Gastroesophageal sphincter (tissue), 4 donors: ENCODE measurements around the gene CERS1. TPM values are rescaled to one million over a fixed set of nuclear protein-coding genes. Genes with fewer than 3 reads are reported as not detected.

ENCODE experiments used
- ATAC-seq: fragments of 150-250 bp; one replicate; pipeline ENCODE4 v1.9.1; 2016; ENCODE audit warnings: mild to moderate bottlenecking, moderate library complexity
- H3K27ac ChIP-seq, 4 donors: fragments of 200-600 bp; sonication (generic) in 3 of 4; 1 replicate in 3 of 4; 2 replicates in 1 of 4; pipeline ENCODE4 v1.5.1; 2016 to 2019
- H3K27me3 ChIP-seq: fragments of 200-600 bp; sonication (generic); one replicate; pipeline ENCODE4 v1.5.1; 2019
- H3K36me3 ChIP-seq, 2 donors: fragments of 200-600 bp; sonication (generic); one replicate each; pipeline ENCODE4 v1.5.1; 2019; ENCODE audit warnings: control low read depth in 1 of 2
- H3K4me1 ChIP-seq, 3 donors: fragments of 200-600 bp; sonication (generic); 1 replicate in 2 of 3; 2 replicates in 1 of 3; pipeline ENCODE4 v1.5.1; 2016 to 2019; ENCODE audit warnings: control low read depth in 2 of 3
- H3K4me3 ChIP-seq, 2 donors: fragments of 200-600 bp; sonication (generic); one replicate each; pipeline ENCODE4 v1.5.1; 2019; ENCODE audit warnings: mild to moderate bottlenecking in 1 of 2, moderate library complexity in 1 of 2
- H3K9me3 ChIP-seq, 3 donors: fragments of 200-600 bp; sonication (generic); one replicate each; pipeline ENCODE4 v1.5.1; 2017 to 2019; ENCODE audit warnings: control low read depth in 2 of 3
- EP300 ChIP-seq: sonication (generic); formaldehyde crosslinking; IDR thresholded peaks from one replicate; pipeline ENCODE4 v1.6.1; 2017; ENCODE audit warnings: antibody characterized with exemption, mild to moderate bottlenecking
- POLR2A ChIP-seq, 2 donors: fragments of 450-650 bp; IDR thresholded peaks; one replicate each; pipeline ENCODE4 v1.6.1; 2017; ENCODE audit warnings: antibody characterized with exemption in 2 of 2, mild to moderate bottlenecking in 2 of 2, moderate library complexity in 1 of 2
- POLR2AphosphoS5 ChIP-seq: sonication (generic); formaldehyde crosslinking; IDR thresholded peaks from one replicate; pipeline ENCODE4 v1.6.1; 2017; ENCODE audit warnings: antibody characterized with exemption
- WGBS, 2 donors: methylation state at CpG; one replicate each; pipeline ENCODE4 v1.1.5; 2018; ENCODE audit warnings: low coverage in 1 of 2; 5-methylcytosine and 5-hydroxymethylcytosine counted together
- total RNA-seq, 4 donors: library from RNA; depleted of rRNA; stranded (reverse); fragments of >200 nt; gene quantifications; one replicate each; pipeline ENCODE4 v1.1.0, GENCODE V29; 2016
- TF ChIP-seq, protein P1 (sequence below), 4 experiments: fragments of 200-600 bp in 2 of 4; fragments of 450-650 bp in 2 of 4; sonication (generic) in 1 of 4; IDR thresholded peaks; one replicate each; pipeline ENCODE4 v1.5.1; 2017 to 2019; ENCODE audit warnings: antibody characterized with exemption in 4 of 4, mild to moderate bottlenecking in 2 of 4, moderate library complexity in 2 of 4

CERS1 gene
- total RNA-seq, 4 donors from 2014 or later, result 0.73 to 1.3 (median 0.81) TPM; not detected in 1

DNA sequence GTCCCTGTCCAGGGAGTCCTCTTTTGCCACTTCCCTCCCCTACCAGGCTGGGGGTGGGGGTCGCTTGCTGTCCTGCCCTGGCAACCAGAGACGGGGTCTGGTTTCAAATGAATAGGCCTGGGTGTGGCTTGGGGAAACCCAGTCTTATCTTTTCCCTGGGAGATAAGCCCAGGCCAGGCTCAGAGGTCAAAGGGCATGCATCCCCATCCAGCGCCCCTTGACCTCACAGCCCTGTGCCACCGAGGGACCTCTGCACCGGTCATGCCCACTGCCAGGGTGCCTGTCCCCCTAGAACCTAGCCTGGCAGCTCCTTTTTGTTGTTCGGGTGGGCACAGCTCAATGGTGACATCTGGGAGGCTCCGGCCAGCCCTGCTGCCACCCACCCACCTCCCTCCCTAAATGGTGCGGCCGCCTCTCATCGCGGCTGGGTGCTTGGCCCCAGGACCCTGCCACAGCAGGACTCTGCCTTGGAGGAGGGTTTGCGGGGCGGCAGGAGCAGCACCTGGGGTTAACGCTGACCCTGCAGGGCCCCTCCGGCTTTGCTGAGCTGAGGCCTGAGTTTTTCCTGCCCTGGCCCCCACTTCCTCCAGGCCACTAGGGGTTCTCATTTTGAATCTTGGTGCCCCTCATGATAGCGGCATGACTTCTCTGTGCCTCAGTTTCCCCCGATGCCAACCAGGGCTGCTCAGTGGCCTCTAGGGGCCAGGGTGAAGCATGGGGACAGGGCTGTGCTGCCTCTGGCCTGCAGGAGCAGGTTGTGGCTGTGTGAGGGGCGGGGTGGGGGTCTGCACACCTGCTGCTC lies 2.9 kb upstream of the CERS1 start:
- Histone ChIP-seq H3K27ac (no peak overlapping the region), H3K36me3 (peaks cover 0 to 54% of the 10 kb centered on the region in 2 donors), H3K27me3 (peaks cover 39% of the 10 kb centered on the region), H3K4me3 (no peak overlapping the region), H3K4me1 (peaks cover 0 to 26% (median 14%) of the 10 kb centered on the region in 3 donors), H3K9me3 (no peaks in the 10 kb centered on the region)
- TF ChIP-seq, protein P1, sequence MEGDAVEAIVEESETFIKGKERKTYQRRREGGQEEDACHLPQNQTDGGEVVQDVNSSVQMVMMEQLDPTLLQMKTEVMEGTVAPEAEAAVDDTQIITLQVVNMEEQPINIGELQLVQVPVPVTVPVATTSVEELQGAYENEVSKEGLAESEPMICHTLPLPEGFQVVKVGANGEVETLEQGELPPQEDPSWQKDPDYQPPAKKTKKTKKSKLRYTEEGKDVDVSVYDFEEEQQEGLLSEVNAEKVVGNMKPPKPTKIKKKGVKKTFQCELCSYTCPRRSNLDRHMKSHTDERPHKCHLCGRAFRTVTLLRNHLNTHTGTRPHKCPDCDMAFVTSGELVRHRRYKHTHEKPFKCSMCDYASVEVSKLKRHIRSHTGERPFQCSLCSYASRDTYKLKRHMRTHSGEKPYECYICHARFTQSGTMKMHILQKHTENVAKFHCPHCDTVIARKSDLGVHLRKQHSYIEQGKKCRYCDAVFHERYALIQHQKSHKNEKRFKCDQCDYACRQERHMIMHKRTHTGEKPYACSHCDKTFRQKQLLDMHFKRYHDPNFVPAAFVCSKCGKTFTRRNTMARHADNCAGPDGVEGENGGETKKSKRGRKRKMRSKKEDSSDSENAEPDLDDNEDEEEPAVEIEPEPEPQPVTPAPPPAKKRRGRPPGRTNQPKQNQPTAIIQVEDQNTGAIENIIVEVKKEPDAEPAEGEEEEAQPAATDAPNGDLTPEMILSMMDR (IDR thresholded peaks at IDR 0.05), result no peak
- TF ChIP-seq POLR2A (IDR thresholded peaks at IDR 0.05), result no peak
- no peak for TF ChIP-seq POLR2AphosphoS5
- TF ChIP-seq EP300, result no peak
- WGBS, 2 donors, result no CpG with 5 or more reads among the region's 18 CpGs
- ATAC-seq, result no peak

DNA sequence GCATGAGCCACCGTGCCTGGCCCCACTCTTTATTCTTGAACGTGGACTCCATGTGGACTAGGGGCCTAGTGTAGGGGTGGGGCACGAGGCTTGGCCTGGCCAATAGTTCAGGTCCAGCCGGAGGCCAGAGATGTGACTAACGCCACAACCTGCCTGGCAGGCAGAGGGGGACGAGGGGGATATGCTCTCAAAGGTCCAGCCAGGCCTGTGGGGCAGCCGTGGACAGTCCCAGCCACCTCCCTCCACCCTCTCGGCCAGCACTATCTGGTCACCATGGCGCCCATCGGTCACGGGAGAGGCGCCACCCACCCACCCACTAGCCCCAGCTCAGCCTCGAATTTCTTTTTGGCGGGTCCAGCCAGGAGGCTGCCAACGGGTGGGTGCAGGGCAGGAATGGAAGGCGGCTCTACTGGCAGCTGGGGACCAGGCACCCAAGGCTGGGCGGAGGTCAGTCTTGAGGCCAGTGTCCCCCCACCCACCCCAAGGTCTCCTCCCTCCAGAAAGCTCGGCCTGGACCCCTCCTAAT lies 2.2 kb upstream of the CERS1 start:
- TF ChIP-seq, protein P1 (IDR thresholded peaks at IDR 0.05), result no peak
- no peak for TF ChIP-seq POLR2AphosphoS5
- no peak for TF ChIP-seq POLR2A (IDR thresholded peaks at IDR 0.05)
- TF ChIP-seq EP300, result no peak
- Histone ChIP-seq H3K9me3 (no peaks in the 10 kb centered on the region), H3K27ac (no peak overlapping the region), H3K27me3 (peaks cover 46% of the 10 kb centered on the region), H3K36me3 (peaks cover 0 to 47% of the 10 kb centered on the region in 2 donors), H3K4me3 (no peak overlapping the region), H3K4me1 (peaks cover 0 to 30% (median 14%) of the 10 kb centered on the region in 3 donors)
- ATAC-seq, result no peak
- WGBS, 2 donors, result 0% methylated on average over 1 of the region's 18 CpGs; no CpG with 5 or more reads in 1 of the 2 donors

DNA sequence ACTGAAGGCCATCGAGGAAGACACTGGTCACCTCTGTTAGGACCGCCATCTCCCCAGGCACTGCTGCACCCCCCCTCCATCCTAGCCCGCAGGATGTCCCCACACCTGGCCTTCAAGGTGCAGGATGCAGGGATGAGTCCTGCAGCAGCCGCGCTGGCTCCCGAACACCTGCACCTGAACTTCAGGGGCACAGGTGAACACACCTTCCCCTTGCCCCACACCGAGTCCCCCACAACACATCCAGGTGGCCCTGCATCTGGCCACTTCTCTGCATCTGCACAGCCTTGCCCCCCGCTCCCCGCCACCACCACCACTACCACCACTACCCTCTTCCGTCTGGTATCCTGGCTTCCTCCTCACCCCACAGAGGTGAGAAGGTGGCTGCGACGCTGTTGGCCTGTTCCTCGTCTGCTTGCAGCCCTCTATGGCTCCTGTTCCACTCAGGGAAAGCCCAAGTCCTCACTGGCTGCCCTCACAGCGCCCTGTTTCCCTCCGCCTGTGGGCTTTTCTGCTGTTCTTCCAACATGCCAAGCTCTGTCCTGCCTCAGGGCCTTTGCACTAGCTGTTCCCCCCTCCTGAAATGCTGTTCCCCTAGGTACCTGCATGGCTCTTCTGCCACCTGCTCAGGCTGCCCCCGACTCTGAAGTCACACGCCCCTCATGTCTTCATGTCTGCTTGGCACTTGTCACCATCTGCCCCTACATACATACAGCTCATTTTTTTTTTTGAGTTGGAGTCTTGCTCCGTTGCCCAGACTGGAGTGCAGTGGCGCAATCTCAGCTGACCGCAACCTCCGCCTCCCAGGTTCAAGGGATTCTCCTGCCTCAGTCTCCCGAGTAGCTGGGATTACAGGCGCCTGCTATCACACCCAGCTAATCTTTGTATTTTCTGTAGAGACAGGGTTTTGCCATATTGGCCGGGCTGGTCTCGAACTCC lies 1.4 kb upstream of the CERS1 start:
- no peak overlapping the region for H3K27ac ChIP-seq
- TF ChIP-seq EP300 (no peak), POLR2A (IDR thresholded peaks at IDR 0.05) (no peak), POLR2AphosphoS5 (no peak)
- TF ChIP-seq, protein P1 (IDR thresholded peaks at IDR 0.05), result no peak

DNA sequence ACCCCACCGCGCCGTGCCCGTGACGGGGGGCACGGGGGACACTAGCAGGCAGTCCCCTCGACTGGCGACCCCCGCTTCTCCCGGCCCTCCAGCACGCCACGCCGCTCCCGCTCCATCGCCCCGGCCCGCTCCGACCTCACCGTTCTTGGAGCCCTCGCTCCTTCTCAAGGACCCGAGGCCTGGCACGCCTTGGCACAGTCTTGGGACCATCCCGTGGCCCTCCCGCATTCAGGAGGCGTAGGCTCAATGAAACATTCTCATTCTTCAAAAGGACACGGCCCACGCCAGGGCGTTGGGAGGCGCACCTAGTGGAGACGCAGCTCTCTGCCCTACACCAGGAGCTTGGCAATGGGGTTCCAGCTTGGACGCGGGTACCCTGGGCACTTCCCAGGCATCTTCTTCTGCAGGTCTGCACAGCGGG lies 473 bp upstream of the CERS1 start:
- H3K4me1 ChIP-seq, result peaks cover 0 to 30% (median 14%) of the 10 kb centered on the region in 3 donors
- peak overlapping the region in 1 of 2 donors; percentile 52 for H3K4me3 ChIP-seq
- H3K27me3 ChIP-seq, result peaks cover 50% of the 10 kb centered on the region
- peaks cover 0 to 32% of the 10 kb centered on the region in 2 donors for H3K36me3 ChIP-seq
- TF ChIP-seq, protein P1 (IDR thresholded peaks at IDR 0.05), result no peak
- TF ChIP-seq POLR2A (IDR thresholded peaks at IDR 0.05) (no peak), POLR2AphosphoS5 (no peak), EP300 (no peak)
- ATAC-seq, result no peak
- no peak overlapping the region for H3K27ac ChIP-seq
- 13% methylated on average over 3 of the region's 33 CpGs; no CpG with 5 or more reads in 1 of the 2 donors for WGBS, 2 donors
- no peaks in the 10 kb centered on the region for H3K9me3 ChIP-seq

More for the DNA sequence above, 1.4 kb upstream of the CERS1 start:
- H3K9me3 ChIP-seq, result no peaks in the 10 kb centered on the region
- WGBS, 2 donors, result 96% methylated on average over 5 to 11 of the region's 25 CpGs
- H3K36me3 ChIP-seq, result peaks cover 0 to 41% of the 10 kb centered on the region in 2 donors
- H3K27me3 ChIP-seq, result peaks cover 50% of the 10 kb centered on the region
- H3K4me1 ChIP-seq, result peaks cover 0 to 30% (median 14%) of the 10 kb centered on the region in 3 donors
- no peak overlapping the region for H3K4me3 ChIP-seq
- no peak for ATAC-seq
